Vagina (tissue), 2 donors: ENCODE results near the gene STIM1.

Experiments used
- POLR2A ChIP-seq, 2 donors: fragments of 450-650 bp; IDR thresholded peaks; one replicate each; pipeline ENCODE4 v1.6.1; 2017; ENCODE audit warnings: antibody characterized with exemption in 2 of 2, mild to moderate bottlenecking in 2 of 2, moderate library complexity in 2 of 2
- POLR2AphosphoS5 ChIP-seq, 2 donors: sonication (generic); formaldehyde crosslinking; IDR thresholded peaks; one replicate each; pipeline ENCODE4 v1.9.0; 2017; ENCODE audit warnings: antibody characterized with exemption in 2 of 2, mild to moderate bottlenecking in 2 of 2, low read depth in 1 of 2; ENCODE audit not compliant: insufficient read depth in 1 of 2
- TF ChIP-seq, protein P1 (sequence below), 3 experiments: fragments of 450-650 bp in 2 of 3; fragments of 200-600 bp in 1 of 3; sonication (generic) in 1 of 3; IDR thresholded peaks; one replicate each; pipeline ENCODE4 v1.5.1; 2017 to 2019; ENCODE audit warnings: antibody characterized with exemption in 3 of 3, mild to moderate bottlenecking in 2 of 3, moderate library complexity in 2 of 3

DNA sequence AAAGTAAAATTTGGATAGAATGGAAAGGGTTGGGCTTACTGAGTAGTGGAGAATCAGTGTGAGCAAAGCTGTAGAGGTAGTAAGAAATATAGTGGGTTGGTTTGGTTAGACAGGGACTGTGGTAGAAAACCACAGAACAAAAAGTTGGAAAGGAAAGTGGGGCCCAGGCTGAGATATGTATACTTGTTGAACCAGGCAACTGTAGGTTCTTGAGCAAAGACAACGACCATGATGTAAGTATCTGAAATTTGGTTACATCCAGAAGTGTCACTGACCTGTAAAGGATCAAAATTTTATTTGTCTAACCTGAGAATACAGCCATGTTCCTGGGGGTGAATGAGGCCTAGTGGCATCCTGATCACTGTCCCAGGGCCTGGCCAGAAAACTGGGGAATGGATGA lies 114.1 kb downstream of the STIM1 start:
- TF ChIP-seq, protein P1, sequence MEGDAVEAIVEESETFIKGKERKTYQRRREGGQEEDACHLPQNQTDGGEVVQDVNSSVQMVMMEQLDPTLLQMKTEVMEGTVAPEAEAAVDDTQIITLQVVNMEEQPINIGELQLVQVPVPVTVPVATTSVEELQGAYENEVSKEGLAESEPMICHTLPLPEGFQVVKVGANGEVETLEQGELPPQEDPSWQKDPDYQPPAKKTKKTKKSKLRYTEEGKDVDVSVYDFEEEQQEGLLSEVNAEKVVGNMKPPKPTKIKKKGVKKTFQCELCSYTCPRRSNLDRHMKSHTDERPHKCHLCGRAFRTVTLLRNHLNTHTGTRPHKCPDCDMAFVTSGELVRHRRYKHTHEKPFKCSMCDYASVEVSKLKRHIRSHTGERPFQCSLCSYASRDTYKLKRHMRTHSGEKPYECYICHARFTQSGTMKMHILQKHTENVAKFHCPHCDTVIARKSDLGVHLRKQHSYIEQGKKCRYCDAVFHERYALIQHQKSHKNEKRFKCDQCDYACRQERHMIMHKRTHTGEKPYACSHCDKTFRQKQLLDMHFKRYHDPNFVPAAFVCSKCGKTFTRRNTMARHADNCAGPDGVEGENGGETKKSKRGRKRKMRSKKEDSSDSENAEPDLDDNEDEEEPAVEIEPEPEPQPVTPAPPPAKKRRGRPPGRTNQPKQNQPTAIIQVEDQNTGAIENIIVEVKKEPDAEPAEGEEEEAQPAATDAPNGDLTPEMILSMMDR (IDR thresholded peaks at IDR 0.05) = no peak
- TF ChIP-seq POLR2A (IDR thresholded peaks at IDR 0.05) (no peak), POLR2AphosphoS5 (IDR thresholded peaks at IDR 0.05; ENCODE audit: insufficient read depth in 1 of 2, low read depth in 1 of 2) (no peak)
